ENCODE measurements around the gene KIF12.

KIF12 gene

DNA sequence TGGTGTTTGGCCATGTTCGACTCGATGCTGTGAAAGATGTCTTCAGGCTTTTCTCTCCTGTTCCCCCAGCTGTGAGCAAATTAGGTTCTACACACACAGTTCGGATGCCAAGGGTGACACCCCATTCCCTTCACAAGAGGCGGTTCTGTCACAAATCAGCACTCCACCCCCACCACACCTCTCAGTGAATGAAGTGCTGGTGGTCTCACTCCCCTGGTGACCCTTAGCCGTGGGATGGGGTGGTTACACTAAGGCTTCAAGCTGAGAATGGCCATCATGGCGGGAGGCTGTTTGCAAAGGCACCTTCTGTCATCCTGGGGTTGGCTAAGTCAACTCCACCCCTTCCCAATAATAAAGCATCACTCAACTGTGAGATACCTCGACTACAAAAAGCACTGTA is 47.4 kb downstream of the KIF12 start:
- Histone ChIP-seq H2AFZ (ENCODE audit: low read depth, low read length) (no peak overlapping the region), H2BK5ac (ENCODE audit: low read depth, low read length, poor library complexity, severe bottlenecking) (no peak overlapping the region), H2BK12ac (ENCODE audit: low read length in 2 of 2) (no peak overlapping the region), H3K18ac (ENCODE audit: low read depth in 1 of 2, low read length in 2 of 2) (no peak overlapping the region), H2BK15ac (ENCODE audit: low read depth, poor library complexity, severe bottlenecking) (no peak overlapping the region), H3K27me3 (ENCODE audit: control insufficient read depth in 1 of 2, insufficient read depth in 1 of 2, low read length in 2 of 2) (no peaks in the 10 kb centered on the region), H3K23ac (ENCODE audit: low read length in 2 of 2) (no peak overlapping the region), H3K4me3 (ENCODE audit: insufficient read depth in 1 of 2, low read depth in 1 of 2, low read length in 2 of 2) (no peak overlapping the region), H3K4me1 (ENCODE audit: control insufficient read depth, insufficient read depth, low read depth, low read length) (no peaks in the 10 kb centered on the region), H3K4me2 (ENCODE audit: low read length, poor library complexity, severe bottlenecking) (no peak overlapping the region), H3K36me3 (ENCODE audit: control insufficient read depth in 1 of 2, insufficient read depth in 2 of 2, low read depth in 1 of 2, low read length in 2 of 2) (peaks cover 69 to 72% of the 10 kb centered on the region in 2 experiments), H3K14ac (ENCODE audit: low read length in 2 of 2) (no peak overlapping the region), H2AK5ac (ENCODE audit: low read length, severe bottlenecking) (no peak overlapping the region), H3K9me3 (ENCODE audit: control insufficient read depth, low read length) (no peaks in the 10 kb centered on the region), H4K8ac (ENCODE audit: low read length) (no peak overlapping the region), H3K9ac (ENCODE audit: low read length) (no peak overlapping the region), H2BK120ac (ENCODE audit: low read depth, low read length) (no peak overlapping the region), H4K91ac (ENCODE audit: low read length) (no peak overlapping the region), H3K4ac (ENCODE audit: low read depth in 1 of 2, low read length in 2 of 2) (no peak overlapping the region), H3K27ac (ENCODE audit: low read length, poor library complexity, severe bottlenecking) (no peak overlapping the region), H3K79me1 (replicated peaks; ENCODE audit: low read length, poor library complexity, severe bottlenecking) (peaks cover 15% of the 10 kb centered on the region)
- WGBS = 95% methylated on average over 7 of the region's 7 CpGs
- DNase-seq = no peak

DNA sequence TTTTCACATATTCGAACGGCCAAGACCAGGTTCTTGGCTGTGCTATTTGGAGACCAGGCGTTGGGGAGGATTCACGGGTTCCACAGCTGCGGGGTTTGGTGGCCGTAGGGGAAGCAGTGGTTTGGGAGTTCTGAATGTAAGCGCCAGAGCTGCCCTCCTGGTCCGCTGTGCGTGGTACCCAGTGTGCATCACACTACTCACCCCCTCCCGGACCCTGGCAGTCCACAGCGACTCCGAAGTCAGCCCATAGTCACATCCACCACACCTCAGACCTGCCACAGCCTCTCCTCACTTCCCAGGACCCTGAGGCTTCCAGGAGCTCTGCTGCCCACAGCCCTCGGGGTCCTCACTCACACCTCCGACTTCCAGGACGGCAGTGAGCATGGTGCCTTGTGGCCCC is 47.8 kb downstream of the KIF12 start:
- 98% methylated on average over 12 of the region's 15 CpGs for WGBS
- H3K18ac ChIP-seq (ENCODE audit: low read depth in 1 of 2, low read length in 2 of 2) = no peak overlapping the region
- no peak overlapping the region for H3K27ac ChIP-seq (ENCODE audit: low read length, poor library complexity, severe bottlenecking)
- no peak overlapping the region for H3K14ac ChIP-seq (ENCODE audit: low read length in 2 of 2)
- H2AFZ ChIP-seq (ENCODE audit: low read depth, low read length) = no peak overlapping the region
- H3K36me3 ChIP-seq (ENCODE audit: control insufficient read depth in 1 of 2, insufficient read depth in 2 of 2, low read depth in 1 of 2, low read length in 2 of 2) = peaks cover 68 to 69% of the 10 kb centered on the region in 2 experiments
- no peak overlapping the region for H3K9ac ChIP-seq (ENCODE audit: low read length)
- H4K8ac ChIP-seq (ENCODE audit: low read length) = no peak overlapping the region
- H2BK15ac ChIP-seq (ENCODE audit: low read depth, poor library complexity, severe bottlenecking) = no peak overlapping the region
- no peak overlapping the region for H2BK5ac ChIP-seq (ENCODE audit: low read depth, low read length, poor library complexity, severe bottlenecking)
- no peaks in the 10 kb centered on the region for H3K9me3 ChIP-seq (ENCODE audit: control insufficient read depth, low read length)
- no peak overlapping the region for H3K23ac ChIP-seq (ENCODE audit: low read length in 2 of 2)
- no peak overlapping the region for H3K4ac ChIP-seq (ENCODE audit: low read depth in 1 of 2, low read length in 2 of 2)
- no peak for DNase-seq
- no peak overlapping the region for H2AK5ac ChIP-seq (ENCODE audit: low read length, severe bottlenecking)
- H3K4me1 ChIP-seq (ENCODE audit: control insufficient read depth, insufficient read depth, low read depth, low read length) = no peaks in the 10 kb centered on the region
- H4K91ac ChIP-seq (ENCODE audit: low read length) = no peak overlapping the region
- no peak overlapping the region for H2BK120ac ChIP-seq (ENCODE audit: low read depth, low read length)
- no peak overlapping the region for H2BK12ac ChIP-seq (ENCODE audit: low read length in 2 of 2)
- H3K27me3 ChIP-seq (ENCODE audit: control insufficient read depth in 1 of 2, insufficient read depth in 1 of 2, low read length in 2 of 2) = no peaks in the 10 kb centered on the region
- H3K4me2 ChIP-seq (ENCODE audit: low read length, poor library complexity, severe bottlenecking) = no peak overlapping the region
- peaks cover 15% of the 10 kb centered on the region for H3K79me1 ChIP-seq (replicated peaks; ENCODE audit: low read length, poor library complexity, severe bottlenecking)
- no peak overlapping the region for H3K4me3 ChIP-seq (ENCODE audit: insufficient read depth in 1 of 2, low read depth in 1 of 2, low read length in 2 of 2)

DNA sequence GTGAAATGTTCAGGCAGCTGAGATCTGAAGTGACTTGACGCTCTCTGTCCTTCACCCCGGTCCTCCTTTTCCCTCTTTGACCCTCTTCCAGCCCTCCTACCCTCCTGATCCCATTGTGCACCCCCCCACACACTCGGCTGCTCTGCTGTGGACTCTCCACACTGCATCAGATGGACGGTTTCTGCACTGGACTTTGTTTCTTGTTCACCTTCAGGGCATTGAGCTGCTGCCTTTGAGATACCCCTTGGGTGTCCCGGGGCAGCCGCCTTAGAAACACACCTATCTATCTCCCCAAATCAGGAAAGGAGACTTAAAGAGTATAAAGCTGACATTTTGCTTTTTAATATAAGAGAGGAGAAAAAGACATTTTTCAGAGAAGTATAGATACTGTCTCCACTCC is 48.4 kb downstream of the KIF12 start:
- no peak overlapping the region for H2AK5ac ChIP-seq (ENCODE audit: low read length, severe bottlenecking)
- no peak overlapping the region for H2BK15ac ChIP-seq (ENCODE audit: low read depth, poor library complexity, severe bottlenecking)
- H4K8ac ChIP-seq (ENCODE audit: low read length) = no peak overlapping the region
- no peak overlapping the region for H3K4me3 ChIP-seq (ENCODE audit: insufficient read depth in 1 of 2, low read depth in 1 of 2, low read length in 2 of 2)
- WGBS = 94% methylated on average over 5 of the region's 6 CpGs
- H4K91ac ChIP-seq (ENCODE audit: low read length) = no peak overlapping the region
- no peaks in the 10 kb centered on the region for H3K4me1 ChIP-seq (ENCODE audit: control insufficient read depth, insufficient read depth, low read depth, low read length)
- H3K27ac ChIP-seq (ENCODE audit: low read length, poor library complexity, severe bottlenecking) = no peak overlapping the region
- no peak overlapping the region for H3K18ac ChIP-seq (ENCODE audit: low read depth in 1 of 2, low read length in 2 of 2)
- DNase-seq = no peak
- H2BK120ac ChIP-seq (ENCODE audit: low read depth, low read length) = no peak overlapping the region
- peaks cover 15% of the 10 kb centered on the region for H3K79me1 ChIP-seq (replicated peaks; ENCODE audit: low read length, poor library complexity, severe bottlenecking)
- no peak overlapping the region for H3K23ac ChIP-seq (ENCODE audit: low read length in 2 of 2)
- H3K4me2 ChIP-seq (ENCODE audit: low read length, poor library complexity, severe bottlenecking) = no peak overlapping the region
- H3K14ac ChIP-seq (ENCODE audit: low read length in 2 of 2) = no peak overlapping the region
- H3K27me3 ChIP-seq (ENCODE audit: control insufficient read depth in 1 of 2, insufficient read depth in 1 of 2, low read length in 2 of 2) = no peaks in the 10 kb centered on the region
- no peak overlapping the region for H2BK12ac ChIP-seq (ENCODE audit: low read length in 2 of 2)
- H3K9me3 ChIP-seq (ENCODE audit: control insufficient read depth, low read length) = no peaks in the 10 kb centered on the region
- no peak overlapping the region for H2BK5ac ChIP-seq (ENCODE audit: low read depth, low read length, poor library complexity, severe bottlenecking)
- no peak overlapping the region for H3K4ac ChIP-seq (ENCODE audit: low read depth in 1 of 2, low read length in 2 of 2)
- peaks cover 69 to 72% of the 10 kb centered on the region in 2 experiments for H3K36me3 ChIP-seq (ENCODE audit: control insufficient read depth in 1 of 2, insufficient read depth in 2 of 2, low read depth in 1 of 2, low read length in 2 of 2)
- no peak overlapping the region for H2AFZ ChIP-seq (ENCODE audit: low read depth, low read length)
- no peak overlapping the region for H3K9ac ChIP-seq (ENCODE audit: low read length)

DNA sequence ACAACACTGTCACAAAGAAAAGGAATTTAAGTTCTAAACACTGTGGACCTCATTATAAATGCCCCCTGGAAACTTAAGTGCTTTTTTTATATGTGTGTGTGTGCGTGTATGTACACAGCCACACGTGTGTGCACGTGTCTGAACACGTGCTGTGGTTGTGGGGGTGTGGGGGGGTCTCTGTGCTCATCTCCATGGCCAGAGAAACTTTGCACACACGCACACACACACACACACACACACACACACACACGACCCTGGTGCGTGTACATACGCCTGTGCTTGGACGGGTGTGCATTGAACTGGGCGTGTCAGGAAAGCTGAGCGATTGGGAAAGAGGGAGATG is 48.9 kb downstream of the KIF12 start:
- 100% methylated on average over 3 of the region's 11 CpGs for WGBS
- H3K4ac ChIP-seq (ENCODE audit: low read depth in 1 of 2, low read length in 2 of 2) = no peak overlapping the region

More for the DNA sequence above, 48.9 kb downstream of the KIF12 start:
- Histone ChIP-seq H2BK12ac (ENCODE audit: low read length in 2 of 2) (no peak overlapping the region), H3K18ac (ENCODE audit: low read depth in 1 of 2, low read length in 2 of 2) (no peak overlapping the region), H4K8ac (ENCODE audit: low read length) (no peak overlapping the region), H3K4me3 (ENCODE audit: insufficient read depth in 1 of 2, low read depth in 1 of 2, low read length in 2 of 2) (no peak overlapping the region), H3K79me1 (replicated peaks; ENCODE audit: low read length, poor library complexity, severe bottlenecking) (peaks cover 15% of the 10 kb centered on the region), H3K9me3 (ENCODE audit: control insufficient read depth, low read length) (no peaks in the 10 kb centered on the region), H2BK5ac (ENCODE audit: low read depth, low read length, poor library complexity, severe bottlenecking) (no peak overlapping the region), H3K9ac (ENCODE audit: low read length) (no peak overlapping the region), H3K27me3 (ENCODE audit: control insufficient read depth in 1 of 2, insufficient read depth in 1 of 2, low read length in 2 of 2) (no peaks in the 10 kb centered on the region), H3K14ac (ENCODE audit: low read length in 2 of 2) (no peak overlapping the region), H2AFZ (ENCODE audit: low read depth, low read length) (no peak overlapping the region), H2BK15ac (ENCODE audit: low read depth, poor library complexity, severe bottlenecking) (no peak overlapping the region), H2BK120ac (ENCODE audit: low read depth, low read length) (no peak overlapping the region), H3K4me1 (ENCODE audit: control insufficient read depth, insufficient read depth, low read depth, low read length) (no peaks in the 10 kb centered on the region), H3K27ac (ENCODE audit: low read length, poor library complexity, severe bottlenecking) (no peak overlapping the region), H3K36me3 (ENCODE audit: control insufficient read depth in 1 of 2, insufficient read depth in 2 of 2, low read depth in 1 of 2, low read length in 2 of 2) (peaks cover 66 to 77% of the 10 kb centered on the region in 2 experiments), H3K23ac (ENCODE audit: low read length in 2 of 2) (no peak overlapping the region), H4K91ac (ENCODE audit: low read length) (no peak overlapping the region), H2AK5ac (ENCODE audit: low read length, severe bottlenecking) (no peak overlapping the region), H3K4me2 (ENCODE audit: low read length, poor library complexity, severe bottlenecking) (no peak overlapping the region)
- no peak for DNase-seq

Data from mesenchymal stem cell (in vitro differentiated cells and primary cell).